SK-N-SH (cell line): ENCODE measurements around the gene LRMDA. TPM values are rescaled to one million over a fixed set of nuclear protein-coding genes. Genes with fewer than 3 reads are reported as not detected.

ENCODE experiments used
- CTCF ChIA-PET: fragments of 300-600, 350-600 bp; formaldehyde crosslinking; extraction: SDS; loops from one replicate; lab custom pipeline; 2021; lab: Yijun Ruan, JAX
- POLR2A ChIA-PET: fragments of 350-600 bp; sonication (Branson Sonifier 250); formaldehyde crosslinking; extraction: SDS; loops from one replicate; lab custom pipeline; 2020; ENCODE audit warnings: antibody characterized with exemption, inconsistent platforms; lab: Yijun Ruan, JAX
- DNase-seq: peaks from one replicate; pipeline ENCODE4 v3.0.0; 2012
- H2AFZ ChIP-seq: fragments of 200-600 bp; sonication (generic); 2 replicates; pipeline ENCODE4 v1.8.1; 2016; ENCODE audit warnings: antibody characterized with exemption, mild to moderate bottlenecking, low read depth
- H3F3A ChIP-seq: fragments of 200-600 bp; sonication (generic); replicated peaks from 2 replicates; pipeline ENCODE3; 2016; ENCODE audit warnings: antibody characterized with exemption, mild to moderate bottlenecking; ENCODE audit not compliant: insufficient read depth
- H3K27ac ChIP-seq, 2 experiments: fragments of 200-500 bp in 1 of 2; fragments of 200-600 bp in 1 of 2; sonication (Bioruptor generic) in 1 of 2; sonication (generic), shearing (Covaris generic) in 1 of 2; 2 replicates each; pipeline versions ENCODE4 v1.5.1 to v1.6.1; 2014 to 2016; ENCODE audit warnings: low read depth in 2 of 2, inconsistent platforms in 1 of 2, low read length in 1 of 2, mild to moderate bottlenecking in 1 of 2, mixed read lengths in 1 of 2
- H3K27me3 ChIP-seq: fragments of 200-600 bp; sonication (generic), shearing (Covaris generic); 2 replicates; pipeline ENCODE4 v1.6.1; 2016; ENCODE audit warnings: mixed run types; ENCODE audit not compliant: insufficient read depth
- H3K36me3 ChIP-seq, 2 experiments: fragments of 200-500 bp in 1 of 2; fragments of 200-600 bp in 1 of 2; sonication (Bioruptor generic) in 1 of 2; sonication (generic) in 1 of 2; replicated peaks in 1 of 2; 2 replicates each; pipeline versions ENCODE3 to v1.5.1; 2014 to 2016; ENCODE audit warnings: low read length in 1 of 2, mild to moderate bottlenecking in 1 of 2; ENCODE audit not compliant: insufficient read depth in 2 of 2, control insufficient read depth in 1 of 2
- H3K4me1 ChIP-seq, 2 experiments: fragments of 200-500 bp in 1 of 2; fragments of 200-600 bp in 1 of 2; sonication (Bioruptor generic) in 1 of 2; sonication (generic), shearing (Covaris generic) in 1 of 2; 2 replicates each; pipeline versions ENCODE4 v1.5.1 to v1.6.1; 2014 to 2016; ENCODE audit warnings: low read depth in 1 of 2, low read length in 1 of 2, mixed run types in 1 of 2; ENCODE audit not compliant: insufficient read depth in 2 of 2, control insufficient read depth in 1 of 2
- H3K4me2 ChIP-seq: fragments of 200-600 bp; sonication (generic), shearing (Covaris generic); 2 replicates; pipeline ENCODE4 v1.6.1; 2017; ENCODE audit warnings: mixed run types
- H3K4me3 ChIP-seq, 2 experiments: fragments of 200-500 bp in 1 of 2; fragments of 200-600 bp in 1 of 2; sonication (Bioruptor generic) in 1 of 2; sonication (generic), shearing (Covaris generic) in 1 of 2; 2 replicates each; pipeline versions ENCODE4 v1.5.1 to v1.8.1; 2014 to 2016; ENCODE audit warnings: low read depth in 2 of 2, inconsistent platforms in 1 of 2, low read length in 1 of 2, mild to moderate bottlenecking in 1 of 2, mixed read lengths in 1 of 2, moderate library complexity in 1 of 2
- H3K79me2 ChIP-seq: fragments of 200-600 bp; sonication (generic); 2 replicates; pipeline ENCODE4 v1.8.1; 2017; ENCODE audit warnings: mild to moderate bottlenecking; ENCODE audit not compliant: insufficient read depth
- H3K9ac ChIP-seq: fragments of 200-600 bp; sonication (generic); 2 replicates; pipeline ENCODE4 v1.6.1; 2017; ENCODE audit warnings: mixed run types
- H3K9me2 ChIP-seq: fragments of 200-600 bp; sonication (generic); 2 replicates; pipeline ENCODE4 v1.6.1; 2017; ENCODE audit warnings: mixed run types
- H3K9me3 ChIP-seq: fragments of 200-600 bp; sonication (generic); 2 replicates; pipeline ENCODE4 v1.6.1; 2017; ENCODE audit warnings: mixed run types, mild to moderate bottlenecking, moderate library complexity
- H4K20me1 ChIP-seq: fragments of 200-600 bp; sonication (generic); 2 replicates; pipeline ENCODE4 v1.6.1; 2017; ENCODE audit warnings: mild to moderate bottlenecking, mixed run types; ENCODE audit not compliant: insufficient read depth
- CHD2 ChIP-seq: fragments of 150-350 bp; IDR thresholded peaks from 2 replicates; pipeline ENCODE4 v1.6.1; 2018; ENCODE audit warnings: low read length; ENCODE audit not compliant: partially characterized antibody
- EP300 ChIP-seq, 2 experiments: IDR thresholded peaks; 2 replicates each; pipeline versions ENCODE4 v1.4.0 to v1.6.1; 2012; ENCODE audit warnings: borderline replicate concordance in 1 of 2, low read depth in 1 of 2, low read length in 1 of 2
- EZH2phosphoT487 ChIP-seq: fragments of 200-600 bp; sonication (generic); IDR thresholded peaks from 2 replicates; pipeline ENCODE4 v1.6.1; 2017; ENCODE audit warnings: low read depth, mixed run types, mild to moderate bottlenecking, antibody characterized with exemption, moderate library complexity, borderline replicate concordance
- FOSL2 ChIP-seq: IDR thresholded peaks from 2 replicates; pipeline ENCODE4 v1.4.0; 2012; ENCODE audit warnings: low read depth, mild to moderate bottlenecking, moderate library complexity, borderline replicate concordance
- FOXJ3 ChIP-seq: sonication (generic); formaldehyde crosslinking; IDR thresholded peaks from 2 replicates; pipeline ENCODE4 v1.5.1; 2020; ENCODE audit warnings: mild to moderate bottlenecking, missing genetic modification reagents
- FOXM1 ChIP-seq: IDR thresholded peaks from 2 replicates; pipeline ENCODE4 v1.4.0; 2012; ENCODE audit warnings: low read depth, mild to moderate bottlenecking
- GABPA ChIP-seq: IDR thresholded peaks from 2 replicates; pipeline ENCODE4 v1.4.0; 2012; ENCODE audit warnings: low read depth, mild to moderate bottlenecking
- GATA2 ChIP-seq: sonication (generic); formaldehyde crosslinking; IDR thresholded peaks from 2 replicates; pipeline ENCODE4 v1.5.0; 2020; ENCODE audit warnings: mild to moderate bottlenecking, missing genetic modification reagents
- NRF1 ChIP-seq: IDR thresholded peaks from 2 replicates; pipeline ENCODE4 v1.6.1; 2012; ENCODE audit warnings: low read depth, mild to moderate bottlenecking, low read length
- RCOR1 ChIP-seq: fragments of 150-350 bp; IDR thresholded peaks from 2 replicates; pipeline ENCODE4 v1.6.1; 2017; ENCODE audit warnings: antibody characterized with exemption, low read length
- SIN3A ChIP-seq: IDR thresholded peaks from 2 replicates; pipeline ENCODE4 v1.6.1; 2012; ENCODE audit warnings: low read depth, mild to moderate bottlenecking, low read length, moderate library complexity, borderline replicate concordance
- SMC3 ChIP-seq: IDR thresholded peaks from 2 replicates; pipeline ENCODE4 v1.6.1; 2012; ENCODE audit warnings: low read depth, low read length, improper control_type of control experiment
- TAF1 ChIP-seq: IDR thresholded peaks from 2 replicates; pipeline ENCODE4 v1.6.1; 2012; ENCODE audit warnings: low read depth, mild to moderate bottlenecking, low read length, moderate library complexity, borderline replicate concordance
- TCF12 ChIP-seq: IDR thresholded peaks from 2 replicates; pipeline ENCODE4 v1.4.0; 2012
- WGBS: methylation state at CpG from one replicate; pipeline ENCODE4 v1.1.6; 2017; ENCODE audit warnings: low lambda C conversion rate; 5-methylcytosine and 5-hydroxymethylcytosine counted together
- polyA plus RNA-seq, 3 experiments: library from polyadenylated mRNA; depleted of rRNA; stranded (reverse); fragments of >200 nt; gene quantifications; 2 replicates each; pipeline ENCODE4 v1.2.3, GENCODE V29; 2012
- TF ChIP-seq, protein P1 (sequence below): IDR thresholded peaks from 2 replicates; pipeline ENCODE4; 2012
- TF ChIP-seq, protein P2 (sequence below): fragments of 150-350 bp; IDR thresholded peaks from 2 replicates; pipeline ENCODE4 v1.6.1; 2017; ENCODE audit warnings: antibody characterized with exemption, low read length, low read depth, borderline replicate concordance
- TF ChIP-seq, protein P3 (sequence below): IDR thresholded peaks from 2 replicates; pipeline ENCODE4 v1.6.1; 2012; ENCODE audit warnings: mild to moderate bottlenecking, low read depth, low read length, moderate library complexity
- TF ChIP-seq, protein P4 (sequence below): IDR thresholded peaks from 2 replicates; pipeline ENCODE4 v1.4.0; 2012; ENCODE audit warnings: low read depth
- TF ChIP-seq, protein P5 (sequence below): IDR thresholded peaks from 2 replicates; pipeline ENCODE4 v1.4.0; 2012; ENCODE audit warnings: low read depth, borderline replicate concordance

Gene LRMDA
- polyA plus RNA-seq, 1 of the 3 experiments (the other 2 are of a cell fraction) = 0.95 TPM

DNA sequence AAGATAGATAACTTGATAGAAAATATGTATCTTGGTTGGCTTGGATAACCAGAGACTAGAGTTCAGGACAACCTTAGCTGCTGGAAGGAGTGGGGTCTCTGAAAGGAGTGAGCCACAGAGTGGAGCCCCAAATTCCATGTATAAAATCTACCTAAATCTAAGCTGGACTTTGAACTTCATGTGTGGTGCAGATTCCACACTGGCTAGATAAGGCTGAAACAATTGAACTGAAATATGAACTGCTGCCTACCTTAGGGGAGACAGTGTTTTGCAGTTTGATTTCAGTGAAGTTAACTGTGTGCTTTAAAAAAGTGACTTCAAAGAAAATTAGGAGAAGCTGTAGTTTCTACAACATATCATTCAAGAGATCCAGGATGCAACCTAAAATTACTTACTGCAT lies 123.9 kb downstream of the LRMDA start:
- no peaks in the 10 kb centered on the region for H4K20me1 ChIP-seq
- H2AFZ ChIP-seq = no peak overlapping the region
- no peak overlapping the region for H3K4me2 ChIP-seq
- H3K4me1 ChIP-seq = no peaks in the 10 kb centered on the region
- CTCF ChIA-PET = interaction anchor here (1.4 kb wide), 2 partner anchors 10 to 472 kb away, joined by 3 read pairs; no protein-coding TSS in a partner anchor
- H3F3A ChIP-seq = peaks cover 3% of the 10 kb centered on the region
- no peak overlapping the region for H3K9ac ChIP-seq
- H3K27me3 ChIP-seq = no peaks in the 10 kb centered on the region
- no peaks in the 10 kb centered on the region; the same call in 1 of the 2 replicates for H3K9me2 ChIP-seq
- H3K79me2 ChIP-seq = no peaks in the 10 kb centered on the region
- TF ChIP-seq FOXJ3 (CRISPR knock-in tag) (no peak), SIN3A (no peak), RCOR1 (no peak), CHD2 (no peak), EP300 (IDR thresholded peaks at IDR 0.05; ENCODE audit: borderline replicate concordance in 1 of 2, low read depth in 1 of 2, low read length in 1 of 2) (no peak)
- TF ChIP-seq, protein P1, sequence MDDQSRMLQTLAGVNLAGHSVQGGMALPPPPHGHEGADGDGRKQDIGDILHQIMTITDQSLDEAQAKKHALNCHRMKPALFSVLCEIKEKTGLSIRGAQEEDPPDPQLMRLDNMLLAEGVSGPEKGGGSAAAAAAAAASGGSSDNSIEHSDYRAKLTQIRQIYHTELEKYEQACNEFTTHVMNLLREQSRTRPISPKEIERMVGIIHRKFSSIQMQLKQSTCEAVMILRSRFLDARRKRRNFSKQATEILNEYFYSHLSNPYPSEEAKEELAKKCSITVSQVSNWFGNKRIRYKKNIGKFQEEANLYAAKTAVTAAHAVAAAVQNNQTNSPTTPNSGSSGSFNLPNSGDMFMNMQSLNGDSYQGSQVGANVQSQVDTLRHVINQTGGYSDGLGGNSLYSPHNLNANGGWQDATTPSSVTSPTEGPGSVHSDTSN = no peak
- H3K9me3 ChIP-seq = peaks cover 7% of the 10 kb centered on the region; the same call in 1 of the 2 replicates
- no peak overlapping the region for H3K4me3 ChIP-seq
- POLR2A ChIA-PET = no interaction called here
- no peaks in the 10 kb centered on the region for H3K36me3 ChIP-seq
- H3K27ac ChIP-seq = no peak overlapping the region
- DNase-seq = no peak

DNA sequence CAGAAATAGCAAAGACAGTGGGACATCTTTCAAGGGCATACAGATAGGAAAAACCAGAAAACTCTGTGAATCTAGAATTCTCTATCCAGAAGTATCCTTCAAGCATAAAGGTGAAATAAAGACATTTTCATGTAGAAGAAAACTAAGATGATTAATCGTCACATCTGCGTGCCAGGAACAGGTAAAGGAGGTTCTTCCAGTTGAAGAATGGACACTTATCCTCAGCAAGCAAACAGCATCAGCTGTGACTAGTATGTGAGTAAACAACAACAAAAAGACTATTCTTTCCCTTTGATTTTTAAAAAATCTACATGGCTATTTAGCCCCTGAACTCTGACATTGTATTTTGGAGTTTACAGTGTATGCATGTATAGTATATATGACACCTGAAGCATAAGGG lies 124.9 kb downstream of the LRMDA start:
- no peaks in the 10 kb centered on the region for H3K27me3 ChIP-seq
- H2AFZ ChIP-seq = no peak overlapping the region
- H3K4me3 ChIP-seq = no peak overlapping the region
- no peak overlapping the region for H3K27ac ChIP-seq
- CTCF ChIA-PET = interaction anchor here (1.4 kb wide), 1 partner anchor 471 kb away, joined by 3 read pairs; no protein-coding TSS in a partner anchor
- 44% methylated on average over 2 of the region's 2 CpGs for WGBS
- H3K9me2 ChIP-seq = no peaks in the 10 kb centered on the region
- no peaks in the 10 kb centered on the region for H3K4me1 ChIP-seq
- H3K9me3 ChIP-seq = peaks cover 7% of the 10 kb centered on the region; the same call in 1 of the 2 replicates
- no peak overlapping the region for H3K4me2 ChIP-seq
- POLR2A ChIA-PET = no interaction called here
- no peaks in the 10 kb centered on the region for H3K79me2 ChIP-seq
- no peak for DNase-seq
- no peaks in the 10 kb centered on the region for H3K36me3 ChIP-seq
- H3F3A ChIP-seq = no peaks in the 10 kb centered on the region
- TF ChIP-seq, protein P2, sequence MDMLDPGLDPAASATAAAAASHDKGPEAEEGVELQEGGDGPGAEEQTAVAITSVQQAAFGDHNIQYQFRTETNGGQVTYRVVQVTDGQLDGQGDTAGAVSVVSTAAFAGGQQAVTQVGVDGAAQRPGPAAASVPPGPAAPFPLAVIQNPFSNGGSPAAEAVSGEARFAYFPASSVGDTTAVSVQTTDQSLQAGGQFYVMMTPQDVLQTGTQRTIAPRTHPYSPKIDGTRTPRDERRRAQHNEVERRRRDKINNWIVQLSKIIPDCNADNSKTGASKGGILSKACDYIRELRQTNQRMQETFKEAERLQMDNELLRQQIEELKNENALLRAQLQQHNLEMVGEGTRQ = no peak
- TF ChIP-seq EZH2phosphoT487 = no peak
- no peak for TF ChIP-seq TCF12
- no peak for TF ChIP-seq GATA2 (CRISPR knock-in tag)
- TF ChIP-seq, protein P3, sequence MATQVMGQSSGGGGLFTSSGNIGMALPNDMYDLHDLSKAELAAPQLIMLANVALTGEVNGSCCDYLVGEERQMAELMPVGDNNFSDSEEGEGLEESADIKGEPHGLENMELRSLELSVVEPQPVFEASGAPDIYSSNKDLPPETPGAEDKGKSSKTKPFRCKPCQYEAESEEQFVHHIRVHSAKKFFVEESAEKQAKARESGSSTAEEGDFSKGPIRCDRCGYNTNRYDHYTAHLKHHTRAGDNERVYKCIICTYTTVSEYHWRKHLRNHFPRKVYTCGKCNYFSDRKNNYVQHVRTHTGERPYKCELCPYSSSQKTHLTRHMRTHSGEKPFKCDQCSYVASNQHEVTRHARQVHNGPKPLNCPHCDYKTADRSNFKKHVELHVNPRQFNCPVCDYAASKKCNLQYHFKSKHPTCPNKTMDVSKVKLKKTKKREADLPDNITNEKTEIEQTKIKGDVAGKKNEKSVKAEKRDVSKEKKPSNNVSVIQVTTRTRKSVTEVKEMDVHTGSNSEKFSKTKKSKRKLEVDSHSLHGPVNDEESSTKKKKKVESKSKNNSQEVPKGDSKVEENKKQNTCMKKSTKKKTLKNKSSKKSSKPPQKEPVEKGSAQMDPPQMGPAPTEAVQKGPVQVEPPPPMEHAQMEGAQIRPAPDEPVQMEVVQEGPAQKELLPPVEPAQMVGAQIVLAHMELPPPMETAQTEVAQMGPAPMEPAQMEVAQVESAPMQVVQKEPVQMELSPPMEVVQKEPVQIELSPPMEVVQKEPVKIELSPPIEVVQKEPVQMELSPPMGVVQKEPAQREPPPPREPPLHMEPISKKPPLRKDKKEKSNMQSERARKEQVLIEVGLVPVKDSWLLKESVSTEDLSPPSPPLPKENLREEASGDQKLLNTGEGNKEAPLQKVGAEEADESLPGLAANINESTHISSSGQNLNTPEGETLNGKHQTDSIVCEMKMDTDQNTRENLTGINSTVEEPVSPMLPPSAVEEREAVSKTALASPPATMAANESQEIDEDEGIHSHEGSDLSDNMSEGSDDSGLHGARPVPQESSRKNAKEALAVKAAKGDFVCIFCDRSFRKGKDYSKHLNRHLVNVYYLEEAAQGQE = no peak
- TF ChIP-seq GABPA = no peak
- TF ChIP-seq FOSL2 = no peak
- TF ChIP-seq TAF1 = no peak
- no peak for TF ChIP-seq RCOR1
- no peak for TF ChIP-seq FOXM1
- TF ChIP-seq, protein P4, sequence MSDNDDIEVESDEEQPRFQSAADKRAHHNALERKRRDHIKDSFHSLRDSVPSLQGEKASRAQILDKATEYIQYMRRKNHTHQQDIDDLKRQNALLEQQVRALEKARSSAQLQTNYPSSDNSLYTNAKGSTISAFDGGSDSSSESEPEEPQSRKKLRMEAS = no peak
- TF ChIP-seq, protein P5, sequence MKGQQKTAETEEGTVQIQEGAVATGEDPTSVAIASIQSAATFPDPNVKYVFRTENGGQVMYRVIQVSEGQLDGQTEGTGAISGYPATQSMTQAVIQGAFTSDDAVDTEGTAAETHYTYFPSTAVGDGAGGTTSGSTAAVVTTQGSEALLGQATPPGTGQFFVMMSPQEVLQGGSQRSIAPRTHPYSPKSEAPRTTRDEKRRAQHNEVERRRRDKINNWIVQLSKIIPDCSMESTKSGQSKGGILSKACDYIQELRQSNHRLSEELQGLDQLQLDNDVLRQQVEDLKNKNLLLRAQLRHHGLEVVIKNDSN = no peak
- no peak for TF ChIP-seq NRF1
- TF ChIP-seq SMC3 = no peak
- TF ChIP-seq, all 33 proteins: peak for 0
- no peaks in the 10 kb centered on the region for H4K20me1 ChIP-seq
- no peak overlapping the region for H3K9ac ChIP-seq
